AG04449 (cell line): ENCODE data around the gene C1orf74.

ENCODE experiments used
- CTCF ChIA-PET: fragments of 350-600 bp; formaldehyde crosslinking; extraction: SDS; loops from one replicate; lab custom pipeline; 2021; ENCODE audit warnings: antibody characterized with exemption; lab: Yijun Ruan, JAX
- POLR2A ChIA-PET: fragments of 400-600, 350-600 bp; formaldehyde crosslinking; extraction: SDS; loops from one replicate; lab custom pipeline; 2020; ENCODE audit warnings: antibody characterized with exemption, inconsistent platforms; lab: Yijun Ruan, JAX
- DNase-seq: peaks from one replicate; pipeline ENCODE4 v3.0.0-alpha.2; 2010; ENCODE audit warnings: low read depth, low spot score
- H3K4me3 ChIP-seq: 2 replicates; pipeline ENCODE4 v1.5.1; 2011; ENCODE audit warnings: low read depth, mild to moderate bottlenecking, control low read depth, low read length
- TF ChIP-seq, protein P1 (sequence below): IDR thresholded peaks from one replicate; pipeline ENCODE4 v1.5.1; 2011; ENCODE audit warnings: mild to moderate bottlenecking, moderate library complexity, low read length, control low read depth, inconsistent platforms; ENCODE audit not compliant: insufficient read depth; ENCODE audit errors: missing control alignments

The C1orf74 gene

DNA sequence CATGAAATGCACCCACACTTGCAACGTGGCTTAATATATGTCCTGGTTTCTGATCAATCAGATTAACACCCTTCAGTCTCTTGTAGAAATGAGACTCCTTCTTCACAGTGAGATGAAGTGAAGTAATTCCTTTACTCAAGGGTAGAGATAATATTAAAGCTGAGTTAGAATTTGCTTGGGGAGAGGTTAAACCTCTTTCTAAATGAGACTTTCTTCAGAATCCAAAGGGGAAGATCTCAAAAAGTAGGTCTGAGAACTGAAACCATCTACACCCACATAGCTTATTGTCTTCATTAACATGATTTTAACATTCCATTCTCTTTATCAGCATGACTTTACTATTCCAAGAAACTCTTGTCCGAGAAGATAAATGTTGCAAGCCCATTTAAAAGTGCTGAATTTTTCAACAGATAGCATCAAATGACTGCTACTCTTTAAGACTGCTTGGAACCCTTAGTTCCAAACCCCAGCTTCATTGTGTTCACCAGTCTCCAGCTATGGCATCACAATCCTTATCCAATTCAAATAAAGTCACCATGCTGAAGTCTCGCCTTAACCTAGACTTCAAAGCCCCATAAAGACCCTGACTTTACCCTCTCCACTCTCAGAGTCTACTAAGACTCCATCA lies 47.8 kb downstream of the C1orf74 start:
- no peak for DNase-seq
- H3K4me3 ChIP-seq: no peak overlapping the region
- ChIA-PET POLR2A (no interaction called here), CTCF (interaction anchor here (1.0 to 3.2 kb wide), 6 partner anchors 9 to 167 kb away, joined by 3 to 23 read pairs (median 4); no protein-coding TSS in a partner anchor)
- TF ChIP-seq, protein P1, sequence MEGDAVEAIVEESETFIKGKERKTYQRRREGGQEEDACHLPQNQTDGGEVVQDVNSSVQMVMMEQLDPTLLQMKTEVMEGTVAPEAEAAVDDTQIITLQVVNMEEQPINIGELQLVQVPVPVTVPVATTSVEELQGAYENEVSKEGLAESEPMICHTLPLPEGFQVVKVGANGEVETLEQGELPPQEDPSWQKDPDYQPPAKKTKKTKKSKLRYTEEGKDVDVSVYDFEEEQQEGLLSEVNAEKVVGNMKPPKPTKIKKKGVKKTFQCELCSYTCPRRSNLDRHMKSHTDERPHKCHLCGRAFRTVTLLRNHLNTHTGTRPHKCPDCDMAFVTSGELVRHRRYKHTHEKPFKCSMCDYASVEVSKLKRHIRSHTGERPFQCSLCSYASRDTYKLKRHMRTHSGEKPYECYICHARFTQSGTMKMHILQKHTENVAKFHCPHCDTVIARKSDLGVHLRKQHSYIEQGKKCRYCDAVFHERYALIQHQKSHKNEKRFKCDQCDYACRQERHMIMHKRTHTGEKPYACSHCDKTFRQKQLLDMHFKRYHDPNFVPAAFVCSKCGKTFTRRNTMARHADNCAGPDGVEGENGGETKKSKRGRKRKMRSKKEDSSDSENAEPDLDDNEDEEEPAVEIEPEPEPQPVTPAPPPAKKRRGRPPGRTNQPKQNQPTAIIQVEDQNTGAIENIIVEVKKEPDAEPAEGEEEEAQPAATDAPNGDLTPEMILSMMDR: no peak

DNA sequence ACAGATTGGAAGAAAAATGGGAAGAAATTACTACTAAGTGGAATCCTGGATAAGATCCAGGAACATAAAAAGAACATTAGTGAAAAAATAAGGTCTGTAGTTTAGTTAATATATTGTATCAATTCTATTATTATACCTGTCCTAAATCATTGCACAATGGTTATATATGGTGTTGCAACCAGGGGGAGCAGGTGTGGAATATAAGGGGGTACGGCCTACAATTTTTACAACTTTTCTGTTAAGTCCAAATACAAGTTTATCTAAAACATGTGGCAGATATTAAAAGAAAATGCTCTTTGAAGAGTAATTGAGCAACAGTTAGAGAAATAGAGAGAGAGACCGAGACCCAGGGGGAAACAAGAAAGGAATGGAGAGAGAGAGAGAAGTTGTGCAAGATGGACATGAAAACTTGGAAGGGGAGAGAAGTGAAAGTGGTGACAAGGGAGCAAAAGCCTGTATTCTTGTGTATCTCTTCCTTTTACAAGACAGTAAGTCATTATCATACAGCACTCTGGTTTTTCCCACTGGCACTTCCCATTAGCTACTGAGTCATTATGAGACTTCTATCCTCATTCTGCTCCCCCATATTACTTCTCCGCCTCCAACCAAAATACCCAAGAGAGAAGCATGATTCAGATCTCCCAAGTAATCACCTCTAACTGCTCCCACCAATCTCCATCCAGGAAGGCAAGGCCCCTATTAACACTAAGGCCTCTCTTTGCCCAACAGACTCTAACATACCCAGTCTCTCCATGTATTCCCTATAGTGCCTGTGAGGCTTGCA lies 50.8 kb downstream of the C1orf74 start:
- no peak overlapping the region for H3K4me3 ChIP-seq
- CTCF ChIA-PET: interaction anchor here (0.8 to 1.9 kb wide), 6 partner anchors 9 to 163 kb away, joined by 3 to 11 read pairs (median 4); no protein-coding TSS in a partner anchor
- POLR2A ChIA-PET: no interaction called here
- DNase-seq: no peak
- TF ChIP-seq, protein P1: no peak

DNA sequence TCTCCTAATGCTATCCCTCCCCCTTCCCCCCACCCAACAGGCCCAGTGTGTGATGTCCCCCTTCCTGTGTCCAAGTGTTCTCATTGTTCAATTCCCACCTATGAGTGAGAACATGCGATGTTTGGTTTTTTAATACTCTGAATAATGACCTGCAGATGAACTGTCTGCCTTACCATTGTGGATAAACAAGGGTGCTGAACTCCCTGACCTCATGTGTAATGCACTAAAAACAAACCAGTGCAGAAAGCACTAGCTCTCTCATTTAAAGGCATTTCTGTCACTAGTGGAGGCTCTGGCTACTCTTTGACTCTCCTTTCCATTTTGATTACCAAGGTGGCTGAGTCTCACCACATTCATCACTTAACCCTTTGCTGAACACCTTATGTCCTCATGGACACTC lies 51.6 kb downstream of the C1orf74 start:
- ChIA-PET CTCF (interaction anchor here (1.1 to 9.5 kb wide), 2 partner anchors 13 to 155 kb away, joined by 3 to 70 read pairs; no protein-coding TSS in a partner anchor), POLR2A (no interaction called here)
- TF ChIP-seq, protein P1: no peak
- no peak overlapping the region for H3K4me3 ChIP-seq
- no peak for DNase-seq

DNA sequence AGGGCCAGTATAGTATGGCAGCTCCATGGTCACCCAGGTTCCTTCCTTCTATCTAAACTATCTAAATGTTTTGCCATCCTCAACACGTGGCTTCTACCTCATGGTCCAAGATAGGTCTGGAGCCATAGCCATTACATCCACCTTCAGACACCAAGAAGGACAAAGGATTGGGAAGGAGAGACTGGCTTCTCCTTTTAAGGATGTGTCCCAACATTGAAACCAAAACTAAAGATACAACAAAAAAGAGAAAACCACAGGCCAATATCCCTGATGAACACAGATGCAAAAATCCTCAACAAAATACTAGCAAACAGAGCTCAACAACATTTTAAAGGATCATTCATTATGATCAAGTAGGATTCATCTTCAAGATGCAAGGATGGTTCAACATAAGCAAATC lies 54.9 kb downstream of the C1orf74 start:
- TF ChIP-seq, protein P1: no peak
- H3K4me3 ChIP-seq: no peak overlapping the region
- no peak for DNase-seq
- CTCF ChIA-PET: interaction anchor here (1.0 to 9.5 kb wide), 3 partner anchors 16 to 522 kb away, joined by 3 to 70 read pairs (median 7); no protein-coding TSS in a partner anchor
- POLR2A ChIA-PET: no interaction called here
